ENCODE data around the gene ST7.

DNA sequence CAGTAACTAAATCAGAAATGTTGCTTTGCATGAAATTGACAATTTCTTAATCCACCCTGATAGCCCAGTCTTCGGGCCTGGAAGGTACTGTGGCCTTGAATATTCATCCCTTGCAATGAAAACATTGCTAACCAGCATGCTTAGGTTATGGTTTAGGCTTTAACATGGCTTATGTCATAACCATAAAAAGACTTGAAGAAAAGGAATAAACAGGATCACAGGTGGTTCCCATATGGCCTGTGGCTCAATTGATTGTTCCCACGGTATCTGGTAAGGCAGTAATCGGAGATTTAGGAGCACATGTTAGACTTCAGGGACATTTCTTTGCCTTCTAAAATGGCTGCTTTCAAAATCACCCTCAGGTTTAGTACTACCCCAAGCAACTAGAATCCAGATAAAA, 139.5 kb downstream of the ST7 start:
- TF ChIP-seq, protein P1, sequence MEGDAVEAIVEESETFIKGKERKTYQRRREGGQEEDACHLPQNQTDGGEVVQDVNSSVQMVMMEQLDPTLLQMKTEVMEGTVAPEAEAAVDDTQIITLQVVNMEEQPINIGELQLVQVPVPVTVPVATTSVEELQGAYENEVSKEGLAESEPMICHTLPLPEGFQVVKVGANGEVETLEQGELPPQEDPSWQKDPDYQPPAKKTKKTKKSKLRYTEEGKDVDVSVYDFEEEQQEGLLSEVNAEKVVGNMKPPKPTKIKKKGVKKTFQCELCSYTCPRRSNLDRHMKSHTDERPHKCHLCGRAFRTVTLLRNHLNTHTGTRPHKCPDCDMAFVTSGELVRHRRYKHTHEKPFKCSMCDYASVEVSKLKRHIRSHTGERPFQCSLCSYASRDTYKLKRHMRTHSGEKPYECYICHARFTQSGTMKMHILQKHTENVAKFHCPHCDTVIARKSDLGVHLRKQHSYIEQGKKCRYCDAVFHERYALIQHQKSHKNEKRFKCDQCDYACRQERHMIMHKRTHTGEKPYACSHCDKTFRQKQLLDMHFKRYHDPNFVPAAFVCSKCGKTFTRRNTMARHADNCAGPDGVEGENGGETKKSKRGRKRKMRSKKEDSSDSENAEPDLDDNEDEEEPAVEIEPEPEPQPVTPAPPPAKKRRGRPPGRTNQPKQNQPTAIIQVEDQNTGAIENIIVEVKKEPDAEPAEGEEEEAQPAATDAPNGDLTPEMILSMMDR (conservative IDR thresholded peaks at IDR 0.05 in 1 of 2, IDR thresholded peaks at IDR 0.05 in 1 of 2; ENCODE audit: extremely low read depth in 1 of 2, insufficient read depth in 1 of 2, low read depth in 1 of 2, low read length in 2 of 2), result no peak
- no peak for TF ChIP-seq EZH2 (IDR thresholded peaks at IDR 0.05; ENCODE audit: borderline replicate concordance, low read length)

All from mammary epithelial cell (primary cell).